HG02840 (cell line): ENCODE results near the gene GGPS1.
"Not testable (repeated sequence)": the region's sequence is repeated elsewhere in the genome, so short reads cannot be mapped to it uniquely, and the experiment has no call there.

Experiments used
- ATAC-seq: cut with Tn5 transposase; IDR thresholded peaks from one replicate; pipeline ENCODE4 v1.9.1; 2021; ENCODE audit warnings: mild to moderate bottlenecking, moderate library complexity, moderate number of reproducible peaks; ENCODE audit not compliant: unreplicated experiment, low FRiP score

Gene GGPS1

DNA sequence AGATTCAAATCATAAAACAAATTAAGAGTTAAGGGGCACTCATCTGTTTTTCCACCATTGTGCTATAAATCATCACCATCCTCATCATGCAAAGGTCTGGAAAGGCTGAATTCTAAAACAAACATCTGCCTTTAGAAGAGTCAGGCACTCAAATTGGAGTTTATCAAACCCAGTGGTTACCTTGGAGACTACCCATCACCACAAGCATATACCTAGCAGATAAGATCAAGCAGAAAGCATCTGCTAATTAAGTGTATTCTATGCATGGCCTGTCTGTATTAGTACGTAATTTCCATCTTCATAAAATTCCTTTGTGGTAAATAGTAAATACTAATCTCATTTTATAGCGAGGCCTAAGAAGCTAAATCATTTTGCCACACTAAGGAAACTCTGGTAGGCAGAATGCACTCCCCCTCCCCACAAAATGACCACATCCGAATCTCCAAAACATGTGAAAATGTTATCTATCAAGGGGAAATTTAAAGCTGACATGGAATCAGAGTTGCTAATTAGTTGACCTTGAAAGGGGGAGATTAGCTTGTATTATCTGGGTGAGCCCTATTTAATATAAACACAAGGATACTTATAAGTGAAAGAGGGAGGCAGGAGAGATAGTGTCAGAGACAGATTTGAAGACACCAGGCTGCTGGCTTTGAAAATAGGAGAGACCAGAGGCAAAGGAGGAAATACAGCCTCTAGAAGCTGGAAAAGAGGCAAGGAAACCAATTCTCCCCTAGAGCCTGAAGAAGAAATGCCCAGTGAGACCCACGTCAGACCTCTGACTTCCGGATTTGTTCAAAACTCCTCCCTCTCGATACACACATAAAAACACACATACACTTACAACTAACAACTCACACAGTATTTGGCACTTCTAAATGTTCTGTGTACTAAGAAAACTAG lies 23.6 kb upstream of the GGPS1 start:
- no peak for ATAC-seq

DNA sequence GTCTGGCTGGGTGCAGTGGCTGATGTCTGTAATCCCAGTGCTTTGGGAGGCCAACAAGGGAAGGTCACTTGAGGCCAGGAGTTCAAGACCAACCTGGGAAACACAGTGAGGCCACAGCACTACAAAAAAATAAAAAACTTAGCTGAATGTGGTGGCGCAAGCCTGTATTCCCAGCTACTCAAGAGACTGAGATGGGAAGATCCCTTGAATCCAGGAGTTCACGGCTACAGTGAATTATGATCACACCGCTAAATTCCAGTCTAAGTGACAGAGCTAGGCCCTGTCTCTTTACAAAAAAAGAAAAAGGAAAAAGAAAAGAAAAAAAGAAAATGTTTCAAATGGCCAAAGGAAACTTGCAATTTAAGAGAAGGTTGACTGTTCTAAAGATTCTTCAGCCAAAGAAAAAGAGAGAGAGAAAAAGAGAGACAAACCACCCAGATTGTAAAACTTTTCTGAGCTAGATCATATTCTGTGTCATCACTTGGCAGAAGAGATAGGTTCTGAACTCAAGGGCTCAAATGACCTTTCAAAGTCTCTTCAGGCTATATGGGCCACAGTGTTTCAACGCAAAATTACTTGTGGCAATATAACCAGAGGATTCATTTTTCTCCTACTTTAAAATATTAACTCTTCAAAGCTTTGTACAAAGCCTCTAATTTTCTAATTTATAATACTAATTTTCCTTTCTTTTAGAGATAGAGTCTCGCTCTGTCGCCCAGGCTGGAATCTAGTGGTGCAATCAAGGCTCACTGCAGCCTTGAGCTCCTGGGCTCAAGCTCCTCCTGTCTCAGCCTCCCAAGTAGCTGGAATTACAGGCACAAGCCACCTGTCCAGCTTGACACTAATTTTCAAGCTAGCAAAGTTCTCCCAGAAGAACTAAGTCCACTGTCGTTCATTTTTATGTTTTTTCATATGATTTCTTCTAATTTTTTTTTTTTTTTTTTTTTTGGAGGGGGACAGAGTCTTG lies 20.9 kb upstream of the GGPS1 start:
- no peak for ATAC-seq

DNA sequence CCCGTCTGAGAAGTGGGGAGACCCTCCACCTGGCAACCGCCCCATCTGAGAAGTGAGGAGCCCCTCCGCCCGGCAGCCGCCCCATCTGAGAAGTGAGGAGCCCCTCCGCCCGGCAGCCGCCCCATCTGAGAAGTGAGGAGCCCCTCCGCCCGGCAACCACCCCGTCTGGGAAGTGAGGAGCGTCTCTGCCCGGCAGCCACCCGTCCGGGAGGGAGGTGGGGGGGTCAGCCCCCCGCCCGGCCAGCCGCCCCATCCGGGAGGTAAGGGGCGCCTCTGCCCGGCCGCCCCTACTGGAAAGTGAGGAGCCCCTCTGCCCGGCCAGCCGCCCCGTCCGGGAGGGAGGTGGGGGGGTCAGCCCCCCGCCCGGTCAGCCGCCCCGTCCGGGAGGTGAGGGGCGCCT lies 19.2 kb upstream of the GGPS1 start:
- ATAC-seq, result not testable (repeated sequence)

DNA sequence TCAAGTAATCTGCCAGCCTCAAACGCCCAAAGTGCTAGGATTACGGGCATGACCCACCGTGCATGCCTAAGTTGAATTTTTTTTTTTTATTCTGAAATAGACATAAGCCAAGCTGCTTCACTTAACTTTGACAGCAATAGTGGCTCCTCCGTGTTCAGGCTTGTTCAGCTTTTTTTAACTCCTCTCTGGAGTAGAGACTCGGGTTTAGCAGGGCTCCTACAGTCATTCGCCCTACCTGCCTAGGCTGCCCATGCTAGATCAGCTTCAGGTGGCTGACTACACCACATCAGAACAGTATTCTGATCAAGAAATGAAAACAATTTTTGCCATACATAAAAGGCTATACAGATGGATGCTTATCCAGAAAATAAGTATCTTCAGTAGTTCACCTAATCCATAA lies 15.1 kb upstream of the GGPS1 start:
- no peak for ATAC-seq

DNA sequence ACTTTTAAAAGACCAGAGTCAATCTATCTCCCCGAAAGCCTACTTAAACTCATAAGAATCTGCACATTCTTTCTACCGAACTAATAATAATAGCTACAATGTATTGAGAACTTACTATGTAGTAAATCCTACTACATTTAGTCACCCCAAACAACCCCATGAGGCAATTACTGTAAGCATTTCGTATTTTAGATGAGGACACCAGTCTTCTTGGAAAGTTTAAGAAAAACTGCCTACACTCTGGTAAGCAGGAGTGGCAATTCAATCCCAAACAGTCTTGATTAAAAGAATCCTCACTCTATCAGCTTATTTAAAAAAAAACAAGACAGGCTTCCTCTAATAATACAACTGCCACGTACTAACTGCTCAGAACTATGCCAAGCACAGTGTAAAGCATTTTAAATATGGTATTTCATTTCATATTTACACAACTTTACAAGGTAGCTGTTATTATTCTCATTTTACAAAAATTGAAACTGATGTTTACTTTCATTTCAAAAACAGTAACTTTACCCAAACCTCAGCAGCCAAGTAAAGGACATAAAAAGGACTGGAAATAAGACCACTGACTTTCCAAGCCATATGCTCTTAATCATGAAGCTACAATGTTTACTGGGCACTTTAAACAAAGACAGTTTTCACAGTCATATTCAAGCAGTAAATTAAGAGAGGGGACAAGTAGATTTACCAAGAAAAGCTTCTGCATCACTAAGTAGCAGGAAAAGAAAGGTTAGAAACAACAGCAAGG lies 14.3 kb upstream of the GGPS1 start:
- no peak for ATAC-seq

DNA sequence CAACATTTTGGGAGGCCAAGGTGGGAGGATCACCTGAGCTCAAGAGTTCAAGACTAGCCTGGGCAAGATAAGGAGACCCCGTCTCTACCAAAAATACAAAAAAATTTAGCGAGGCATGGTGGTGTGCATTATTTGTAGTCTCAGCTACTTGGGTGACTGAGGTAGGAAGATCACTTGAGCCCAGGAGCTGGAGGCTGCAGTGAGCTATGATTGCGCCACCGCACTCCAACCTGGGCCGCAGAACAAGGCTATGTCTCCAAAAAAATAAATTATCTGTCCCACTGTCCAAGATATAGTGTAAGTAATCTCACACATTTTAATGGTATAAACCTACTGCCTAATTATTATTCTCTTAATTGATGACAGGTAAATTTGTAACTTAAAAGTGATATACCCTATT lies 13.2 kb upstream of the GGPS1 start:
- ATAC-seq, result no peak

DNA sequence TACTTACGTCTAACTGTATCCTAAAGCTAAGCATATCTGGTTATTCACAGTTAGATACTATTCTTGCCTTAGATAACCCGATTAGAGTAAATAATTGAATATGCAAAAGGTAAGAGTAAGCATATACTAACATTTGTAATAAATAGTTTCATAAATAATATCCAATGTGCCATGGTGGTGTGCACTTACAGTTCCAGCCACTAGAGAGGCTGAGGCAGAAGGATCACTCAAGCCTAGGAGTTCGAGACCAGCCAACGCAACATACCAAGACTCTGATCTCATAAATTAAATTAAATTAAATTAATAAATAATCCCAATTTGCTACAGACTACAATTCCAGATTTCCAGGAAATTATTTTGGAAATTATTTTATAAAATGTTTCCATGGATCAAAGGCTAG lies 12.6 kb upstream of the GGPS1 start:
- ATAC-seq, result no peak

DNA sequence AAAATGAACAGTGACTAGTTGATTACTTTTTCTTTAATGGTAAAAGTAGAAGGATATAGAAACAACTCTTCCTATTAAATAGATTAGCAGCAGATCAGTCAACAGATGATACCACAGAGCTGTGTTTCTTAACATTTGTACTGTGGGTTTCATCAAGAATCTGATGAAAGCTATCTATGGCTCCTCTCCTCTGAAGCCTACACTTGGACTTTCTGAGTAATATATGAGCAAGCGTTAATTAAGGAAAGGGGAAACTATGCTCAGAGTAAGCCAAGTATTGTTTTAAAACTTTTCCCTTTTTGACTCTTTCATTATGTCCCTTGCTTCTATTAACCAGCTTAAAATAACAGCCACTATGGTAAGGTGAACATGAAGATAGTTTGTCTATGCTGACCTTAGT lies 11.2 kb upstream of the GGPS1 start:
- ATAC-seq, result no peak

DNA sequence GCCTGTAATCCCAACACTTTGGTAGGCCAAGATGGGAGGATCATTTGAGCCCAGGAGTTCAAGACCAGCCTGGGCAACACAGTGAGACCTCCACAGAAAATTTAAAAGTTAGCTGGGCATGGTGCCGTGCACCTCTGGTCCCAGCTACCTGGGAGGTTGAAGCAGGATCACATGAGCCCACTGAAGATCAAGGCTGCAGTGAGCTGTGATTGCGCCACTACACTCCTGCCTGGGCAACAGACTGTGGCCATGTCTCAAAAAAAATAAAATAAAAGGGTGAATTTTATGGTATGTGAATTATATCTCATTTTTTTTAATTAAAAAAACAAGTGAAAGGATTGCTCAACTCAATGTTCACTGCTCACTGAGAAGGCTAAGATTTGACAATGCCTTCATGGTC lies 9.1 kb upstream of the GGPS1 start:
- ATAC-seq, result no peak

DNA sequence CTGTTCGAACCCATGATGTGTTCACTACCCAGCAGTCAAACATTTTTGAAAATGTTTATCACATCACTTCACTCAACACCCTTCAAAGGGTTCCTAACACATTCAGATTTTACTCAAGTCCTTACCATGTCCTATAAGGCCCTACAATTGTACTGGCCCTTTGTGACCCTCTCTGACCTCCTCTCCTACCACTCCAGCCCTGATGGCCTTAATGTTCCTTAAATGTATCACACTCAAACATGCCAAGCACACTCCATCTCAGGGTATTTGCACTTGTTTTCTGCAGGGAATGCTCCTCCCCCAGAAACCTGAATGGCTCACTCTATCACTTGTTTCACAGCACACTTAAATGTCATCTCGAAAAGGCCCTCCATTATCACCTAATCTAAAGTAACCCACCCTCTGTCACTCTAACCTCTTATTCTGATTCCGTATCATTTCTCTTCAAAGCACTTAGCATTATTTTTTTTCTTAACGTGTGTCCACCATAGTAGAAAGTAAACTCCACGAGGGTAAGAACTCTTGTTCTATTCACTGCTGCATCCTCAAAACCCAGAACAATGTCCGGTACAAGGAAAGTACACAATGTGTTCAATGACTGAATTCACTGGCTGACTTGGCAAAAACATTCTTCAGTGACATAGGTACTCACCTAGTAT lies 7.7 kb upstream of the GGPS1 start:
- no peak for ATAC-seq

DNA sequence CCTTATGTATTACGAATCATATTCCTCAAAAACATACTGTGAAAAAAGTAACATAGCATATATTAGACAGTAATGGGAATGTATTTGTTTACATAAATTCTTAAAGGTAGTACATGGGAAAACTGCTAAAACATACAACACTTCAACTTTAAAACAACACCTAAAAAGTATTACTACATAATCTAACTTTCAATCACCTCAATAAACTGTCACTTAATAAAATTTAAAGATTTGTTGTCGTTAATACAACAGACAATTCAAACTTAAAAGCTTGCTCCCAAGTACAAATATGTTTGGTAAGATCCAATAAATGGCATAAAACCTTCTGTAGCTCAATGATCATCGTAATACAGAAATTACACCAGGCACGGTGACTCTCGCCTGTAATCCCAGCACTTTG lies 4.1 kb upstream of the GGPS1 start:
- no peak for ATAC-seq

DNA sequence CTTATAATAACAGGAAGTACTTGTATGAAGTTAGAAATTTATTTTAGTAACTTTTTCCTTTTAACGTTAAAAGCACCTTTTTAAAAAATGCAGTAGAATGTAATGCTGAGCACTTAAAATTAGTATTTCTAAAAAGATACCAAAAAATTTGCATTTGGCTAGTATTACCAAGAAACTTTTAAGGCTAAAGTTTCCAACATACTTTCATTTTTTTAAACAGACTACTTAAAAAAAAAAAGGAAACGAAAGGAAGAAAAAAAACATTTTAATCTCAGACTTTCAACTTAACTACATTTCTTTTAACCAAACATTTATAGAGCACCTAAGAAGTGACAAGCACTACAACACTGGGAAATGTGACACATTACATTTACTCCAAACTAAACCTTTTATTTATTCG lies 3.2 kb upstream of the GGPS1 start:
- no peak for ATAC-seq

DNA sequence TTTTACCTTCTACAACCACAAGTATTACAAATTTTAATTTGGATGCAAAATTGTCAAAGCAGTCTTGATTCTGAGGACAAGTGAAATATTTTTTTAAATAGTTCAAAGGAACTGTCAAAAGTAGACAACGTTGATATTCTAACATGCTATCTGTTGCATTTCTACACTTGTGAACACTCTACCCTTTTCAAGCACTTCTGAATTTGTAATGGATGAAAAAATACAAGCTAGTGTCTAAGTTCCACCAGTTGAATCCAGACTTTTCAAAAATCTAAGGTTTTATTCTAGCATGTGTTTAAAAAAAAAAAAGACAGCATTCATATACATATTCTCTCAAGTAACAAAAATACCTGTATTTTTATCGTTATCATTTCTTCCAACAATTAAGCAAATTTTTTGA lies 2.5 kb upstream of the GGPS1 start:
- ATAC-seq, result no peak

DNA sequence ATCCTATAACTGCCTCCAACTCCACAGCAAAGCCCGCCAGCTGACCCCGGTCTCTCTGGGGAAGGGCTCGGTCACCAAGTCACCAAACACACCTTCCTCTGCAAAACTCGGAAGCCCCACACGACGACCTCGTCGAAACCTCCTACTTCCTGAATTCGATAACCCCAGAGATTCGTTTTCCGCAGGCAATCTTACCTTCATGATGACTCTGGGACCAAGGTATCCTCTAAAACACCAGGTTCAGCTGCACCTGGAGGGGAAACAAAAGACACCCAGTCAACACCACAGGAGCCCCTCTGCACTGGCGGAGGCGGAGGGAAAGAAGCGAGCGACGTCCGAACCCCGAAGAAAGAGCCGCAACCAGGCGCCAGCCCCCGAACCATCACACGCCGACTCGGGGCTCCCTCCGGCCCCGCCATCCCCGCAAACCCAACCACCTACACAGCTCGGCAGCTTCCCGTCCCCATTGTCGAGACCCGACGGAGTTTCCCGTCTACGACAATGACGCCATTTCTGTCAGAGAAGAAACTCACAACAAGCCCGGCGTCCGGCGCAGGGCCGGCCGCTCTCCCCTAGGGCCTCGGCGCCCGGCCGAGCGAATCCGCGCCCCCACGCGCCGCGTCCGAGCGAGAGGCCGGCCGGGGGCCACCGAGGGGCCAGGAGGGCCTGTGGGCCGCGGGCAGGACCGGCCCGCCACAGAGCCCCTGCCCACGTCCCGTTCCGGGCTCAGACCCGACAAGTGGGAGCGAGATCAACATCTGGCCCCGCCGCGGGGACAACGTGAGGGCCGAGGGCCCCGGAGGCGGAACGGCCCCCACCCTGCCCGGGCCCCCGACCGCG lies 1.4 kb upstream of the GGPS1 start:
- ATAC-seq, result no peak

DNA sequence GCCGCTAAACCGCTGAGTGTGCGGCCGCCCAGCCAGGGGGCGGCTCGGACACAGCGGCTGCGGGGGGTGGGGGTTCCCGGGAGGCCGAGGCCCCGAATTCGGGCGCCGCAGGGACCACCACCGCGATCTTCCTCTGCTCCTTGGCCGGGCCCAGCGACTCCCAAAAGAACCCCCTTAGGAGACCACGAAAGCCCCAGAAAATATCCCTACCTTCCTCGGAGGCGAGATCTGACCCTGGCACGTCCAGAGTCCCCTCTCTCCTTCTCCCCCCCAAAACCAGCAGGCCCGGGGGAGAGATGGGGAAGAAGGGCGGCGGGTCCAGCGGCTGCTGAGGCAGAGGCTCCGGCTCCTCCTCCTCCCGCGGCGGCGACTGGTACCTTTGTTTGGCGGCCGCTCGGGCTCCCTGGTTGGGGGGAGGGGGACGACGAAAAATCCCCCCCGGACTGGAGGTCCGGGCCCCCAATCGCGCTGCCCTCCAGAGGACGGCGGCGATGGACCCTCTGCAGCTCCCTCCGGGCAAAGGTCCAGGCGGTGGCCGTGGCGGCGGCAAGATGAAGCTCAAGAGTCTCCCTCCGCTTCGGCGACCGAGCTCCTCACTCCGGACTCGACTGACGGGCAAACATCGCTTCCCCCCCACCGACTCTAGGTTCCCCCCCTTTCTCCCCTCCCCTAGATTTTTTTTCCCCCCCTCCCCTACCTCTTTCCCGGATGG lies 655 bp upstream of the GGPS1 start, which contains the start of gene ARID4B:
Gene ARID4B (minus strand): TSS at position 621 of the 712 bp plus-strand sequence. CDS start 1,260 bp downstream, outside the sequence.
- ATAC-seq, result peak; percentile 7

DNA sequence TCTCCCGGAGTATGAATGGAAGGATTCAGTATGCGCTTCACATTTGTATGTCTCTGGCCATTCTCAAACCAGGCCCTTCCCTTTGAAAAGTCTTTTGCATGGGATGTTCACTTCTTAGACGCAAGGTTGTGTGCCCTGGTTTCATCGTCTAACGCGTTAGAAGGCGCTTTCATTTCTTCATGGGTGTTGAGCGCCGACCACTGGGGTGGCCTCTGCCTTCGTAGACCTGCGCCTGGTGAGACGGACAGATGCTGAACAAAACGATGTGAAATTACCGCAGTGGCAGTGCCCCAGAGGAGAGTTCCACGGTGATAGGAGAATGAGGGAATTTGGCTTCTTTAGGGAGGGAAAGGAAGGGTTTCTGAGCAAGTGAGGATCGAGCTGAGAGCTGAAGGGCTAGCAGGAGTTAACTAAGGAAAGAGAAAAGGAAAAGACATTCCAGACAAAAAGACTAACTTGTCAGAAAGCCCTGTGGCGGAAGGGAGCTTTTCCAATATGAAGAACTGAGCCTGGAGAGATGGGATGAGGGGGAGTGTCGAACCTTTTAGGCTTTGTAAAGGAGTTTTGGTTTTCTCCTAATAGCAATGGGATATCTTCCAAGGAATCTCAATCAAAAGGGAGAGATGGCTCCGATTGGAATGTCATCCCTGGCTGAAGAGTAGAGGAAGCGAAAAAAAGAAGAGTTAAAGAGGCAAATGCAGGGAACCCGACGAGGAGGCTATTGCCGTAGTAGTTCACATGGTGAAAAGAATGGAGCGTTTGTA lies 951 bp downstream of the GGPS1 start:
- peak; percentile 14 for ATAC-seq

DNA sequence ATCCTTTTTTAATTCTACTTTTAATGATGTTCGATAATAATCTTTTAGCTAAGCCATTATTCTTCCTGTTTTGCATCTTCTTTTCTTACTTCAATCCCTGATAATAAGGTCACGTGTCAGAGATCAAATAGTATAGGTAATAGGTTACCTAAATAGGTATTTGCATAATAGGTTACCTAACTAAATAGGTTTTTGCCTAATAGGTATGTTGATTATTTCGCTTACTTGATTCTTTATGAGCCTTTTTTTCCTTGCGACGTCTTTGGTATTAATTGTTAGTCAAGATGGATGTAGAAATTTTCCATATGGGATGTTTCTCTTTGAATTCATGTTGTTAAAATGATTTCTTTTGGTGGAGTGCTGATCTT lies 2.5 kb downstream of the GGPS1 start:
- ATAC-seq, result no peak

DNA sequence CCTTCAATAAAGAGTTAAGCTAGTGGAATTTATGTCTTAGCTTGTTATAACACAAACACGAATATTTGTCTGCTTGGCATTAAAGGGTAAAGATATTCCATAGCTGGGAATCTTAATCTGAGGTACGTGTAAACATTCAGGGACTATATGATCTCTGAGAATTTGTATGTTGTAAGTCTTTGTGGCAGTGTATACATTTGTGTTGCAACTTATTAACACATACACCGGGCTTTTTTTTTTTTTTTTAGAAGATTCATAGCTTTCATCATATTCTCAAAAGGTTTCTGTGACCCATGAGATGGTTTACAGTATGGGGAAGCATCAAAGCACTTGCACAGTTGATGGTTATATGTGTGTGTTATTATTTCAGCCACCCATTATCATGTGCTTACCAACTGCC lies 3.0 kb downstream of the GGPS1 start:
- ATAC-seq, result no peak
